GM18517 (cell line): ENCODE measurements around the gene ANKMY1.

Experiments used
- ATAC-seq: cut with Tn5 transposase; IDR thresholded peaks from one replicate; pipeline ENCODE4 v1.9.1; 2021; ENCODE audit warnings: mild to moderate bottlenecking, moderate library complexity; ENCODE audit not compliant: unreplicated experiment

ANKMY1 gene

DNA sequence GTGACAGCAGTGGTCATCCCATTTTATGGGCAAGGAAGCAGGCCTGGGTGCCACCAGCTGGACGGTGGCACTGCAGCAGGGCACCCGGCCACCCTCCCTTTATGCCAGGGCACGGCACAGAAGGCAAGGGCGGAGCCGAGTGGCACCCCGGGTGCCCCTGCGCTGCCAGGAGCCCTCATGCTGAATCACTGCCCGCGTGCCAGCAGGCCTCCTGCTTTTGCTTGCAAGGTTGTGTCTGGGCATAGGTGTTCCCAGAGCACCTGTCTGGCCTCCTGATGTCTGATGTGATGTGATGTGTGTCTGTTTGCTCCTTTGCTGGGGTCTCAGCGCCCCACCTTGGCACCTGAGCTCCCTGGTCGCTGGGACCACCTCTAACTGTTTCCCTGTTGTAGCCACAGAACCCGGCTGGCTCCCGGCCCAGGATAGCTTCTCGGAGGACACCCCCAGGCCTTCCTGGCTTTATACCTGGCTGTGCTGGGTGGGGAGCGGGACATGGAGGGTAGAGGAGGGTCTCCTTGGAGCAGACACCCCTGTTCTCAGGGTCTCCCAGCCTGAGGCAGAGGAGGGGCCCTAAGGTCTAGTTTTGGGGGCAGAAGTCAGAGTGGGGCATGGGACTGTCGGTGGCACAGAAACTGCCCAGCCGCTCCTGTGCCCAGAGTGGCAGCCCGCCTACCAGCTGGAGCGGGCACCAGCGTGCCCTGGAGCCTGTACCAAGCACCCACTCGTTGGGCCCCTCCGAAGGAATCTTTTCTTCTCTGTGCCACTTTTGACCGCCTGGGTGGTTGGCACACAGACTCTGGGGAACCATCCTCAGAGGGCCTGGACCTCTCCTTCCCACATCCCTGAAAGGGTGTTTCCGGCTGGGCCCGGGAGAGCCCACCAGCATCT is 118.7 kb downstream of the ANKMY1 start:
- no peak for ATAC-seq

DNA sequence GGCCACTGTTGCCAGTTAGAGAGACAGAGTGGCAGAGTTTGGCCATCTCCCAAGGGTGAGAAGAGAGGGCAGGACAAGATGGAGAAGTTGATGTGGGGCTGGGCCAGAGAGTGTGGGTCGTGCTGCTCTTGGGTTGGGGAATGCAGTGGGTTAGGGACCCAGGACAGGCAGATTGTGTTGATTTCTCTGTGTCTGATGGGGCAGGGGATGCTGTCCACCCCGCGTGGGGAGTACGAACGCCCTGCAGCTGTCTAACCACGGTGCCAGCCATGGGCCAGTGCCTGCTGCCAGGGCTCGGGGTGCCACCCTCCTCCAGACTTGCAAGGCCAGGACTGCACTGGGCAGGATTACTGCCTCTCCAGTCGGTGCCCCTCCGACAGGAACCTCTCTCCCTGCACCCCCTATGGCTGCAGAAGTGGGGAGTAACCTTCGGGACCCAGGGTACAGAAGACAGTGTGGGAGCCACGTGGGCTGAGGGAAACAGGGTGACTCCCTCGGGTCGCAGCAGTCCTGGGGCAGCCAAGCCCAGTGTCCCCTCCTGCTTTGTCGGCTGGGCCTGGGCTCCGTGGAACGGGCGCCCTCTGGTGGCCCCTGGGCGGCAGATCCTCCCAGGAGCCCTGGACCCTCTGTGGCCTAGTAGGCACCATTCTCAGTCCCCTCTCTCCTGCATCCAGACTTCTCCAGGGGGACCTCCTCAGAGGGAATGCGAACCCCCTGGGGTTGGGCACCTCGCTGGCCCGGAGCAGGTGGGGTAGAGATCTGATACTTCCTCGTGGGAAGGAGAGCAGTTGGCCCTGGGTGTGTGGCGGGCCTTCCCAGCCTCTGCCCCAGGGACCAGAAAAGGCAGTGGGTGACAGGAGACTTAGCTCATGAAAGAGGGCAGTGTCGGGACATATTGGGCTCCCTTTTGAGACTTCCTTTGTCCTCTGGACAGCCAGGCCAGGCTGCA is 119.7 kb downstream of the ANKMY1 start:
- ATAC-seq, result no peak

GRCh38 chr2:240437551-240437860 is 120.3 kb downstream of the ANKMY1 start:
- ATAC-seq, result no peak

DNA sequence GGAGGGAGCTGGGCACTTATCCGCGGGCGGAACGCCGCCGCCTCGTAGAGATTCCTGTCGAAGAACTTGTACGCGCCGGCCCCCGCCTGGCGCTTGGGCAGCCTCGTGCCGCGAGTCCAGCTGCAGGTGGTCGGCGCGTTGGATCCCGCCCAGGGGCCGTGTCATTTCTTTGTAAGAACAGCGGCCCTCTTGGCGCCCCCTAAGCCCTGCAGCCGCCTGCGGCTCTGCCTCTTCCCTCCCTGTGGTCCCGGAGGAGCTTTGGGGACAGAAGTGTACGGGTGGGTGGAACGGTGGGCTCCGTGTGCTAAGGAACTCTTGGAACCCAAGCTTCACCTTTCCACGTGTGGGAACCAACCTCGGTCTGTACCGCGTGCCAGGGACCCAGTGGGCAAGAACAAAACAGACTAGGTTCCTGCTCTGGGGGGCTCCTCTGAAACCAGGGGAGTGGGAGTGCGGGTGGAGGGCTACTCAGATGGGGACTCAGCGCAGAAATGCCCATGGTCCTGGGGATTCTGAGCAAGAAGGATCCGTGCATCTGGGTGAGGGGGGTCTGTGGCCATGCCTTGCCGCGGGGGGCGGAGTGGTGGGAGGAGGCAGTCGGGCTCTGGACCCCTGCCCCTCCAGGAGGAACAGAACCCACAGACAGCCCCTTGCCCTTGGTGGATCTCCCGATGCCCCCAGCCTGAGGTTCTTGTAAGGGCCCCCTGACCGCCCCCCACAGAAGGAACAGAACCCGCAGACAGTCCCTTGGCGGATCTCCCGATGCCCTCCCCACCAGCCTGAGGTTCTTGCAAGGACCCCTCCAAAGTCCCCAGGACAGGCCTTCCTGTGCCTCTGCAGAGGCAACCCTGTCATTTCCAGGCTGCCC is 120.9 kb downstream of the ANKMY1 start:
- ATAC-seq, result no peak

- peak; percentile 17 for ATAC-seq
Measured at GRCh38 chr2:240435948-240436682, 121.7 kb downstream of the ANKMY1 start.

DNA sequence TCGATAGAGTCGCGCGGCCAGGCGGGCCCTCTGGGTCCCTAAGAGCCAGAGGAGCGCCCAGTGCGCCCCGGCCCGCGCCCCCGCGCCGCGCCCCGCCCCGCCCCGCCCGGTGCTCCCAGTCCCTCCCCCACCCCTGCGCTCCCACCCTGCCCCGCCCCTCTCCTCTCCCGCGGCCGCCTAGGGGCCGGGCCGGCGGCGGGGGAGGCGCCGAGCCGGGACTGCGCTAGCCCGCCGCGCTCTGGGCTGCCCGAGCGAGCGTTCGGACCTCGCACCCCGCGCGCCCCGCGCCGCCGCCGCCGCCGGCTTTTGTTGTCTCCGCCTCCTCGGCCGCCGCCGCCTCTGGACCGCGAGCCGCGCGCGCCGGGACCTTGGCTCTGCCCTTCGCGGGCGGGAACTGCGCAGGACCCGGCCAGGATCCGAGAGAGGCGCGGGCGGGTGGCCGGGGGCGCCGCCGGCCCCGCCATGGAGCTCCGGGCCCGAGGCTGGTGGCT is 122.3 kb downstream of the ANKMY1 start, which contains the start of gene GPC1:
TSS of gene GPC1 (plus strand) at position 207 of the 491 bp plus-strand sequence. CDS start at position 463, 256 bp downstream.
- peak; percentile 42 for ATAC-seq

- peak; percentile 43 for ATAC-seq
Measured at GRCh38 chr2:240434728-240435456, 122.9 kb downstream of the ANKMY1 start.

DNA sequence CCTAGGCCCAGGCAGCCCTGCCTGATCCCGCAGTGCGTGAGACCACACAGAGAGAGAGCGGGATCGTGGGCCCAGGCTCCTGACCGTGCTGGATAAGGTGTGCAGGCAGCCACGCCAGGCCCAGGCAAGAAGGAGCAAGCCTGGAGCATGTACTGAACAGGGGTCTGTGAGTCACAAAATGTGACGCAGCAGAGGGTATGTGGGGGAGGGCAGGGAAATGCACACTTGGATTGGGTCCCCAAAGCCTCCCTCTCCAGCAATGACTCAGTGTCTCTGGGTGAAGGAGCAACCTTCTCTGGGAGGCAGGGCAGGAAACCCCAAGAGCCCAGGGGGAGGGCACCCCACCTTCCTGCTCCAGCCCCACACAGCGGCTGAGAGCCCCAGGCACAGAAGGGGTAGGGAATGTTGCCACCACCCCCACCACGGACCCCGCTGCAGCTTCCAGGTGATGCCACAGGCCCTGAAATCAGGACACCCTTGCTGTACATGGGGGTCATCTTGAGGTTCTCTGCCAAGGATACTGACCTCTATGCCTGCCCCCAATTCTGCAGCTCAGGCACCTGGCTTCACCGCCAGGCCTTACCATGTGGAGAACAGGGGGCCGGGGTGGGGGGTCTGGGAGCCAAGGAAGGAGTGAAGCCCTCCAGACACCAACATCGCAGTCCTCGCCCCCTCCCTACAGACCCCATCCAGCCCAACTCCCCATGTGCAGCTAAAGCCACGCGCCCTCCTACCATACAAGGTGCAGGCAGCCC is 123.6 kb downstream of the ANKMY1 start:
- no peak for ATAC-seq

GRCh38 chr2:240432820-240433801 is 124.7 kb downstream of the ANKMY1 start:
- ATAC-seq, result no peak

- no peak for ATAC-seq
Measured at GRCh38 chr2:240432430-240432819, 125.4 kb downstream of the ANKMY1 start.

- ATAC-seq, result no peak
Measured at GRCh38 chr2:240431661-240432424, 125.9 kb downstream of the ANKMY1 start.

- no peak for ATAC-seq
Measured at GRCh38 chr2:240431271-240431660, 126.5 kb downstream of the ANKMY1 start.

GRCh38 chr2:240430595-240430994 is 127.2 kb downstream of the ANKMY1 start:
- no peak for ATAC-seq

GRCh38 chr2:240429872-240430491 is 127.8 kb downstream of the ANKMY1 start:
- ATAC-seq, result no peak
